ENCODE data around the gene POU6F1.

The POU6F1 gene

DNA sequence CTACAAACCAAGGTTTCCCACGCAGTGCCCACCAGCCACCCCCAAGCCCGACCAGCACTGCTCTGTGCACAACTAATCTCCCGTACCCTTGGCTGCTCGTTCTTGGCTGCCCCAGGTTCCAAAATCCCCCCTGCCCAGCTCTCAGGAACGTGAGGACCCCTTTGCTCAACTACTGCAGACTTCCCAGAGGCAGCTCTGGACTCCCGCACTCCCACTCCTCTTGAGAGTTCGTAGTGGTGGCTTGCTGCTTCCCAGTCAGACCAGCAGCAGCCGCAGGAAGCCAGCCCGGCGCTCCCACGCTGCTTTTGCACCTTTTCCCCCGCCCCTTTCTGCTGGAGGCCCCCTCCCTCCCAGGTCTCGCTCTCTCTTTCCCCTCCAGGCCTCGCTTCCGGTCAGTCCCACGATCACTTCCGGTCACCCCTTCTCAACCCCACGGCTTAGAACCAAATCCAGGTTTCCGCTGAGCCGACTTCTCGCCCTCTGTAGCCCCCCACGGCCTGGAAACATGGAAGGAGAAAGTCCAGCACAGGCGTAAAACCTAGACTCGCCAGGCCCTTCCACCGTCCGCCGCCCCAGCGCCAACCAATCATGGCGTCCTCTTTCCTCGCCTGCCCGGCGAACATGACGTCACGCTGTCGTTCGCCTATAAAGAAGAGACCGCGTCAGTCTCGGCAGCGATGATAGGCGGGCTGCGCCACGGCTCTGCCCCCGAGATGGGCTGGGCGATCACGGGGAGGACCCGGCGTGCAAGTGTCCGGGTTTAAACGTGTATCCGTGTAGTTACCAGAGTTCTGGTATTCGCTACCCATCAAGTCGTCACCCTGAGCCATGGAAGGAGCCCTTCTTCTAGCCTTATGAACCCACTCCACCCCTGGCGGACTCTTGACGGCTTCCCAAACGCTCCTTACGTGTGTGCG, 45.1 kb downstream of the POU6F1 start, which contains the start of gene TFCP2 (continued):
- no peak for TF ChIP-seq ZNF585B (tag by site-specific recombination; IDR thresholded peaks at IDR 0.05)
- no peak for TF ChIP-seq ZNF426 (tag by site-specific recombination; IDR thresholded peaks at IDR 0.05)
- peak; percentile 16; the same call in 1 of the 2 replicates for TF ChIP-seq ZNF660 (tag by site-specific recombination; IDR thresholded peaks at IDR 0.05)
- TF ChIP-seq, protein P1, sequence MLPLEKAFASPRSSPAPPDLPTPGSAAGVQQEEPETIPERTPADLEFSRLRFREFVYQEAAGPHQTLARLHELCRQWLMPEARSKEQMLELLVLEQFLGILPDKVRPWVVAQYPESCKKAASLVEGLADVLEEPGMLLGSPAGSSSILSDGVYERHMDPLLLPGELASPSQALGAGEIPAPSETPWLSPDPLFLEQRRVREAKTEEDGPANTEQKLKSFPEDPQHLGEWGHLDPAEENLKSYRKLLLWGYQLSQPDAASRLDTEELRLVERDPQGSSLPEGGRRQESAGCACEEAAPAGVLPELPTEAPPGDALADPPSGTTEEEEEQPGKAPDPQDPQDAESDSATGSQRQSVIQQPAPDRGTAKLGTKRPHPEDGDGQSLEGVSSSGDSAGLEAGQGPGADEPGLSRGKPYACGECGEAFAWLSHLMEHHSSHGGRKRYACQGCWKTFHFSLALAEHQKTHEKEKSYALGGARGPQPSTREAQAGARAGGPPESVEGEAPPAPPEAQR (tag by site-specific recombination; IDR thresholded peaks at IDR 0.05) = 0 out of 2 replicates have a peak, but pooled peaks have one; percentile 38
- peak; percentile 94 for TF ChIP-seq ZXDB (tag by site-specific recombination; IDR thresholded peaks at IDR 0.05)
- peak; percentile 60; the same call in 1 of the 2 replicates for TF ChIP-seq ZFP37 (tag by site-specific recombination; IDR thresholded peaks at IDR 0.05)
- TF ChIP-seq ZNF132 (tag by site-specific recombination; IDR thresholded peaks at IDR 0.05; ENCODE audit: borderline replicate concordance) = no peak
- no peak for TF ChIP-seq ZNF184 (tag by site-specific recombination; IDR thresholded peaks at IDR 0.05)
- TF ChIP-seq ZNF19 (tag by site-specific recombination; IDR thresholded peaks at IDR 0.05; ENCODE audit: low read depth) = no peak
- TF ChIP-seq SCRT1 (tag by site-specific recombination; IDR thresholded peaks at IDR 0.05; ENCODE audit: borderline replicate concordance) = no peak
- TF ChIP-seq, protein P2, sequence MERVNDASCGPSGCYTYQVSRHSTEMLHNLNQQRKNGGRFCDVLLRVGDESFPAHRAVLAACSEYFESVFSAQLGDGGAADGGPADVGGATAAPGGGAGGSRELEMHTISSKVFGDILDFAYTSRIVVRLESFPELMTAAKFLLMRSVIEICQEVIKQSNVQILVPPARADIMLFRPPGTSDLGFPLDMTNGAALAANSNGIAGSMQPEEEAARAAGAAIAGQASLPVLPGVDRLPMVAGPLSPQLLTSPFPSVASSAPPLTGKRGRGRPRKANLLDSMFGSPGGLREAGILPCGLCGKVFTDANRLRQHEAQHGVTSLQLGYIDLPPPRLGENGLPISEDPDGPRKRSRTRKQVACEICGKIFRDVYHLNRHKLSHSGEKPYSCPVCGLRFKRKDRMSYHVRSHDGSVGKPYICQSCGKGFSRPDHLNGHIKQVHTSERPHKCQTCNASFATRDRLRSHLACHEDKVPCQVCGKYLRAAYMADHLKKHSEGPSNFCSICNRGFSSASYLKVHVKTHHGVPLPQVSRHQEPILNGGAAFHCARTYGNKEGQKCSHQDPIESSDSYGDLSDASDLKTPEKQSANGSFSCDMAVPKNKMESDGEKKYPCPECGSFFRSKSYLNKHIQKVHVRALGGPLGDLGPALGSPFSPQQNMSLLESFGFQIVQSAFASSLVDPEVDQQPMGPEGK (tag by site-specific recombination; IDR thresholded peaks at IDR 0.05) = peak; percentile 99
- no peak for TF ChIP-seq ZNF112 (tag by site-specific recombination; IDR thresholded peaks at IDR 0.05)
- peak; percentile 99 for TF ChIP-seq SP2 (tag by site-specific recombination; IDR thresholded peaks at IDR 0.05)
- TF ChIP-seq ZNF350 (tag by site-specific recombination; IDR thresholded peaks at IDR 0.05) = no peak
- TF ChIP-seq IKZF3 (tag by site-specific recombination; IDR thresholded peaks at IDR 0.05) = no peak; the same call in 1 of the 2 replicates
- no peak for TF ChIP-seq ZNF626 (tag by site-specific recombination; IDR thresholded peaks at IDR 0.05)
- TF ChIP-seq, protein P3, sequence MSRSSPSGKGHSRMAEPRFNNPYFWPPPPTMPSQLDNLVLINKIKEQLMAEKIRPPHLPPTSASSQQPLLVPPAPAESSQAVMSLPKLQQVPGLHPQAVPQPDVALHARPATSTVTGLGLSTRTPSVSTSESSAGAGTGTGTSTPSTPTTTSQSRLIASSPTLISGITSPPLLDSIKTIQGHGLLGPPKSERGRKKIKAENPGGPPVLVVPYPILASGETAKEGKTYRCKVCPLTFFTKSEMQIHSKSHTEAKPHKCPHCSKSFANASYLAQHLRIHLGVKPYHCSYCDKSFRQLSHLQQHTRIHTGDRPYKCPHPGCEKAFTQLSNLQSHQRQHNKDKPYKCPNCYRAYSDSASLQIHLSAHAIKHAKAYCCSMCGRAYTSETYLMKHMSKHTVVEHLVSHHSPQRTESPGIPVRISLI (tag by site-specific recombination; IDR thresholded peaks at IDR 0.05) = no peak
- TF ChIP-seq, protein P4, sequence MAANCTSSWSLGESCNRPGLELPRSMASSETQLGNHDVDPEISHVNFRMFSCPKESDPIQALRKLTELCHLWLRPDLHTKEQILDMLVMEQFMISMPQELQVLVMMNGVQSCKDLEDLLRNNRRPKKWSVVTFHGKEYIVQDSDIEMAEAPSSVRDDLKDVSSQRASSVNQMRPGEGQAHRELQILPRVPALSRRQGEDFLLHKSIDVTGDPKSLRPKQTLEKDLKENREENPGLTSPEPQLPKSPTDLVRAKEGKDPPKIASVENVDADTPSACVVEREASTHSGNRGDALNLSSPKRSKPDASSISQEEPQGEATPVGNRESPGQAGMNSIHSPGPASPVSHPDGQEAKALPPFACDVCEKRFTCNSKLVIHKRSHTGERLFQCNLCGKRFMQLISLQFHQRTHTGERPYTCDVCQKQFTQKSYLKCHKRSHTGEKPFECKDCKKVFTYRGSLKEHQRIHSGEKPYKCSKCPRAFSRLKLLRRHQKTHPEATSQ (tag by site-specific recombination; IDR thresholded peaks at IDR 0.05) = peak; percentile 70; the same call in 1 of the 2 replicates
- TF ChIP-seq ZNF548 (tag by site-specific recombination; IDR thresholded peaks at IDR 0.05) = no peak
- no peak for TF ChIP-seq ZNF776 (tag by site-specific recombination; IDR thresholded peaks at IDR 0.05; ENCODE audit: borderline replicate concordance)
- no peak for TF ChIP-seq ZFP3 (tag by site-specific recombination; IDR thresholded peaks at IDR 0.05; ENCODE audit: low read depth)
- no peak for TF ChIP-seq ZNF837 (tag by site-specific recombination; IDR thresholded peaks at IDR 0.05)
- peak; percentile 87 for TF ChIP-seq EGR2 (tag by site-specific recombination; IDR thresholded peaks at IDR 0.05; ENCODE audit: low read depth)
- TF ChIP-seq, protein P5, sequence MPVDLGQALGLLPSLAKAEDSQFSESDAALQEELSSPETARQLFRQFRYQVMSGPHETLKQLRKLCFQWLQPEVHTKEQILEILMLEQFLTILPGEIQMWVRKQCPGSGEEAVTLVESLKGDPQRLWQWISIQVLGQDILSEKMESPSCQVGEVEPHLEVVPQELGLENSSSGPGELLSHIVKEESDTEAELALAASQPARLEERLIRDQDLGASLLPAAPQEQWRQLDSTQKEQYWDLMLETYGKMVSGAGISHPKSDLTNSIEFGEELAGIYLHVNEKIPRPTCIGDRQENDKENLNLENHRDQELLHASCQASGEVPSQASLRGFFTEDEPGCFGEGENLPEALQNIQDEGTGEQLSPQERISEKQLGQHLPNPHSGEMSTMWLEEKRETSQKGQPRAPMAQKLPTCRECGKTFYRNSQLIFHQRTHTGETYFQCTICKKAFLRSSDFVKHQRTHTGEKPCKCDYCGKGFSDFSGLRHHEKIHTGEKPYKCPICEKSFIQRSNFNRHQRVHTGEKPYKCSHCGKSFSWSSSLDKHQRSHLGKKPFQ (tag by site-specific recombination; IDR thresholded peaks at IDR 0.05) = 0 out of 2 replicates have a peak, but pooled peaks have one; percentile 30
- TF ChIP-seq, protein P6, sequence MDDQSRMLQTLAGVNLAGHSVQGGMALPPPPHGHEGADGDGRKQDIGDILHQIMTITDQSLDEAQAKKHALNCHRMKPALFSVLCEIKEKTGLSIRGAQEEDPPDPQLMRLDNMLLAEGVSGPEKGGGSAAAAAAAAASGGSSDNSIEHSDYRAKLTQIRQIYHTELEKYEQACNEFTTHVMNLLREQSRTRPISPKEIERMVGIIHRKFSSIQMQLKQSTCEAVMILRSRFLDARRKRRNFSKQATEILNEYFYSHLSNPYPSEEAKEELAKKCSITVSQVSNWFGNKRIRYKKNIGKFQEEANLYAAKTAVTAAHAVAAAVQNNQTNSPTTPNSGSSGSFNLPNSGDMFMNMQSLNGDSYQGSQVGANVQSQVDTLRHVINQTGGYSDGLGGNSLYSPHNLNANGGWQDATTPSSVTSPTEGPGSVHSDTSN (CRISPR knock-in tag; IDR thresholded peaks at IDR 0.05) = 0 out of 2 replicates have a peak, but pooled peaks have one; percentile 20
- TF ChIP-seq, protein P7, sequence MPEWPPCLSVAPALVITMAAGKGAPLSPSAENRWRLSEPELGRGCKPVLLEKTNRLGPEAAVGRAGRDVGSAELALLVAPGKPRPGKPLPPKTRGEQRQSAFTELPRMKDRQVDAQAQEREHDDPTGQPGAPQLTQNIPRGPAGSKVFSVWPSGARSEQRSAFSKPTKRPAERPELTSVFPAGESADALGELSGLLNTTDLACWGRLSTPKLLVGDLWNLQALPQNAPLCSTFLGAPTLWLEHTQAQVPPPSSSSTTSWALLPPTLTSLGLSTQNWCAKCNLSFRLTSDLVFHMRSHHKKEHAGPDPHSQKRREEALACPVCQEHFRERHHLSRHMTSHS (tag by site-specific recombination; IDR thresholded peaks at IDR 0.05) = no peak
- TF ChIP-seq ZNF549 (tag by site-specific recombination; IDR thresholded peaks at IDR 0.05) = no peak
- peak; percentile 85 for TF ChIP-seq ZFHX2 (tag by site-specific recombination; conservative IDR thresholded peaks at IDR 0.05)
- peak; percentile 90 for TF ChIP-seq SP3 (tag by site-specific recombination; IDR thresholded peaks at IDR 0.05)
- peak; percentile 79 for TF ChIP-seq ZNF843 (tag by site-specific recombination; IDR thresholded peaks at IDR 0.05)

Data from HEK293 (cell line).